ENCODE measurements around the gene MTA3.
A peak's percentile ranks its signal among the peaks of the same experiment; 100 is the strongest.
"Not testable (repeated sequence)": the region's sequence is repeated elsewhere in the genome, so short reads cannot be mapped to it uniquely, and the experiment has no call there.

Gene MTA3

GRCh38 chr2:42568401-42569115 is at the start of gene MTA3:
TSS of gene MTA3 (plus strand) at chr2:42568632. CDS start at chr2:42568746, 114 bp downstream.
- DNase-seq: peak; percentile 83

DNA sequence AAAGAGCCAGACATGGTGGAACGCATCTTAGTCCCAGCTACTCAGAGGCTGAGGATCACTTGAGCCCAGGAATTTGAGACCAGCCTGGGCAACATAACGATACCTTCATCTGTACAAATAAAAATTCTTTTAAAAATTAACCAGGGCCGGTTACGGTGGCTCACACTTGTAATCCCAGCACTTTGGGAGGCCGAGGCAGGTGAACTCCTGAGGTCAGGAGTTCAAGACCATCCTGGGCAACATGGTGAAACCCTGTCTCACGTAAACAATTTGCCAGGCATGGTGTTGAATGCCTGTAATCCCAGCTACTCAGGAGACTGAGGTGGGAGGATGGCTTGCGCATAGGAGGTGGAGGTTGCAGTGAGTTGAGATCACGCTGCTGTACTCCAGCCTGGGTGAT is 48.8 kb upstream of the MTA3 start:
- DNase-seq: no peak

DNA sequence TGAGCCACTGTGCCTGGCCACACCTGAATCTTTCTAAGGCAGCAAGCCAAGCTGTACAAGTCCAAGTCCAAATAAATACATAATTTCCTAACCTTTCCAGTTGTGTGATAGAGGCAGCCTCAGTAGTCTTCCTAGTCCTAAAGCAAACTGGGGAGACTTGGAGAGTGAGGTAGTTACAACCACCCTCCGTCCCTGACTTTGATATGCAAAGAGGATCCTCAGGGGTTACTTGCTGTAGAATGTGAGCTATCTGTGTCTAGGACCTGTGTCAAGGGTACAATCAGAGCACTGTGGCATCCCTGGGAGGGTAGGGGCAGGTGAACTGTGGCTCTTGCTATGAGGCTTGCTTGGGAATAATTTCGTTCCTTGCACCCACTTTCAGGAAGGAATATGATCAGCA is 46.4 kb upstream of the MTA3 start:
- DNase-seq: no peak

DNA sequence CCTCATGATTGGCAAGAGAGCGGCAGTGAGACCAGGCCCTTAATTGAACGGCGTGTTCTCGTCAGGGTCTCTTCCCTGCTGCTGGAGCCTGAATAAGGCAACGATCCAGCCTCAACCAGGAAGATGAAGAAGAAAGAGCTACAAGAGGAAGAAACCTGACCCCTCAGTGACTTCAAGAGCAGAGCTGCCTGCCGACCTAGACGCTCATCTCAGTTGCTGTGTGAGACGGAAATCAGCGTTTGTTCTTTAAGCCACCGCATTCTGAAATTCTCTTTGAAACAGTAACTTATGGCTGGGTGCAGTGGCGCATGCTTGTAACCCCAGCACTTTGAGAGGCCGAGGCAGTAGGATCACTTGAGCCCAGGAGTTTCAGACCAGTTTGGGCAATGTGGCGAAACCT is 45.1 kb upstream of the MTA3 start:
- DNase-seq: no peak

DNA sequence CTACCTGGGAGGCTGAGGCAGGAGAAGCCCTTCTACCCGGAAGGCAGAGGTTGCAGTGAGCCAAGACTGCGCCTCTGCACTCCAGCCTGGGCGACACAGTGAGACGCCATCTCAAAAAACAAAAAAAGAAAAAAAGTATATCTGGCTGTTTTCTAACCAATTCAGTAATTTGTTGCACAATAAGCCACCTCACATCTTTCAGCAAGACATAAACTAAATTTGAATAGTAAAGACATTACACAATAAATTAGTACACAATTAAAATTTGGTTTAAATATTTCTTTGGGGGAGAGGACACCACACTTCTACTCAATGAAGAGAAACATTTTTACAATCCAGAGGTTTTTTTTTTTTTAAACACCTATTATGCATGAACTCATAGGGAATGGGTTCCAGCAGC is 36.0 kb upstream of the MTA3 start:
- DNase-seq: no peak

DNA sequence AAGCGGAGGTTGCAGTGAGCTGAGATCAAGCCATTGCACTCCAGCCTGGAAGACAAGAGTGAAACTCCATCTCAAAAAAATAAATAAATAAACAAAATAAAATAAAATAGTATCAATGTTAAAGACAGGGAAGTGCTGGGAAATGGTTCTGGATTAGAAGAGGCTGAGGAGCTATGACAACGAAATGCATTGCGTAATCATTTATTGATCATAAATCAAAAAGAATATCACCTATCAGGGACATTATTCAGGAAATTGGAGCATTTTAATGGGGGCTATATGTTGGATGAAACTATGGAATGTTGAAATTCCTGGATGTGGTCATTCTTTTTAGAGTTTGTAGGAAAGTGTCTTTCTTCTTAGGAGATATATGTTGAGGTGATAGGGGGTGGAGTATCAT is 30.9 kb upstream of the MTA3 start:
- DNase-seq: no peak

DNA sequence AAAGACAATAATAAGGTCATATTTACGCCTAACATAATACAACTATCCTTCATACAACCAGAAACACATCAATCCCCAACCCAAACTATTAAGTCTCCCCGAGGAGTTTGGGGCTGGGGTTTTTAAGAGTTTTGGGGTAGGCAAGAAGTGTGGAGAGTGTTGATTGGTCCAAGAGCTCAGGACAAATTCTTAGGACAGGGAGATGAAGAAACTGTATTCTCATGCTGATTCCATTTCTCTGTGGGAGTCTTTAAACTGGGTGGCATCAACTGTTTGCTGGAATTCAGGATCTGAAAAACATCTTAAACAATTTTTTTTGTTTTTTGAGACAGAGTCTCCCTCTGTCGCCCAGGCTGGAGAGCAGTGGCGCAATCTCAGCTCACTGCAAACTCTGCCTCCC is 25.6 kb upstream of the MTA3 start:
- DNase-seq: no peak

GRCh38 chr2:42545023-42545721 is 23.3 kb upstream of the MTA3 start:
- DNase-seq: no peak

GRCh38 chr2:42545841-42546390 is 22.5 kb upstream of the MTA3 start:
- no peak for DNase-seq

GRCh38 chr2:42547014-42547413 is 21.4 kb upstream of the MTA3 start:
- no peak for DNase-seq

- DNase-seq: no peak
These were observed 20.8 kb upstream of the MTA3 start for GRCh38 chr2:42547446-42548295.

- no peak for DNase-seq
These were observed 17.6 kb upstream of the MTA3 start for GRCh38 chr2:42550870-42551269.

GRCh38 chr2:42554392-42554791 is 14.0 kb upstream of the MTA3 start:
- no peak for DNase-seq

DNA sequence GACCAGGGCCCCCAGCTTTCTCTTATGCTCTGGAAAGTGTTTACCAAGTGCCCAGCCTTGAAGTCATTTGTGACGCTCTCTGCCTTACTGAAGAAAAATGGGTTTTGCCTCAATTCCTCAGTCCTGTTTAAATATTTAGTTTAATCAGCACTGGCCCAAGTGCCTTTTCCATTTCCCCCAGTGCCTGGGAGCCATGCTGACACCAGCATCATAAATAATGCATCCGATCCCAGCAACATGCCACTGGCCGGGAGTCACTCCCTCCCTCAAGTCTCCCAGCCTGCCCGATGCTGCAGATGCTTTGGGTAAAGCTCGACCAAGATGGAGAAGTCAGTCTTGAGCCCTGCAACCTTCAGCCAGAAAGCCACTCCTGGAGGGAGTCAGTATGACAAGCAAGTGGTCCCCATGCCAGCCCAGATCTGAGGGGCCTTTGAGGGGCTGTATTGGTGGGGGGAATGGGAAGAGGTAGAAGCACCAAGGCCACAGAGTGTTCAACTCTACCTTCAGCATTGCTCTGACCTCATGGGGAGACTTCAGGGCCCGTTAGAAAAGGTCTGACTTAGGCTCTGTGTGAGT is 12.0 kb upstream of the MTA3 start:
- no peak for DNase-seq

DNA sequence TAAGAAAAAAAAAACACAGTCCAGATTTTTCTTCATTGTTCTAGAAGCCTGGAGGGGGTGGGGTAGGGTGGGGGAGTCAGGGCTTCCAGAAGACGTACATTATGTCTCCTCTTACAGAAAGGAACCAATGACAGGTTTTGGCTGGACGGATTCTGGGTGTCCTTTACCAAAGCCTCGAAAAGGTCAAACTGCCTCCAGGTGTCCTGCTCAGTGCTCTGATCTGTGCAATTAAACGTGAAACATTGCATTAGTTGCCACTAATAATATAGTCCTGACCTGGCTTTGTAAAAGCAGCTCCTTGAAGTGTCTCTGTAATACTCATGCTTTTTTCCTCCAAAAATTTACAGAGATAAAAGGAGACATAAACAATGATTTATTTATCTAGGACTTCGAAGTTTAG is 11.1 kb upstream of the MTA3 start:
- DNase-seq: no peak

DNA sequence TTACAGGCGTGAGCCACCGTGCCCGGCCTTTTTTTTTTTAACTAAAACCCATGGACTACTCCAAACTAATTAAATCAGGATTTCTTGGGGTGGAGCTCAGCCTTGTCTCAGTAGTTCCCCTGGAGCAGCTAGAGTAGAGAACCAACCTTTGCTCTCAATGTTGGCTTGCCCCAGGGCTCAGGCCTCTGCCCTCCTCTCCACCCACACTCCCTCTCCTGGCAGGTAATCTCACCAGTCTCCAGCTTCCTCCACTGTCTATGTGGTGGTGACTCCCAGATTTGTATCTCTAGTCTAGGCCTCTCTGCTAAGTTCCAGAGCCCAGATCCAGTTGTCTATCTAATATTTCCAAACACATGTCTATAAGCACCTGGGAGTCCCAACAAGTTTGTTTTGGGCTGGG is 9.6 kb upstream of the MTA3 start:
- DNase-seq: no peak

- not testable (repeated sequence) for DNase-seq
These were observed 8.3 kb upstream of the MTA3 start for GRCh38 chr2:42560133-42560532.

DNA sequence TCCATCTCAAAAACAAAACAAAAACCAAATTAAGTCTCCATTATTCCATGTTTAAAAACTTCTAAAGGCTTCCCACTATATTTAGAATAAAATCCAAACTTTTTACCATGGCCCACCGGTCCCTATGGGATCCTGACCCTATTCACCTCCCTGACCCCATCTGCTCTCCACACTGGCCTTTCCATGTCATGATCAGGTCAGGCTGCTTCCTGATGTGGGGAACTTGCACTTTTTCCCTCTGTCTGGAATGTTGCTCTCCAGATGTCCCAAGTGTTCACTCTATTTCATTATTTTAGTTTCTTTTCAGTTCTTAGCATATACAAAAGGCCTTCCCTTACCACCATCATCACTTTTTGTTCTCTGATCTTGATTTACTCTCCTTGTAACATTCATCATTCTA is 7.5 kb upstream of the MTA3 start:
- no peak for DNase-seq

DNA sequence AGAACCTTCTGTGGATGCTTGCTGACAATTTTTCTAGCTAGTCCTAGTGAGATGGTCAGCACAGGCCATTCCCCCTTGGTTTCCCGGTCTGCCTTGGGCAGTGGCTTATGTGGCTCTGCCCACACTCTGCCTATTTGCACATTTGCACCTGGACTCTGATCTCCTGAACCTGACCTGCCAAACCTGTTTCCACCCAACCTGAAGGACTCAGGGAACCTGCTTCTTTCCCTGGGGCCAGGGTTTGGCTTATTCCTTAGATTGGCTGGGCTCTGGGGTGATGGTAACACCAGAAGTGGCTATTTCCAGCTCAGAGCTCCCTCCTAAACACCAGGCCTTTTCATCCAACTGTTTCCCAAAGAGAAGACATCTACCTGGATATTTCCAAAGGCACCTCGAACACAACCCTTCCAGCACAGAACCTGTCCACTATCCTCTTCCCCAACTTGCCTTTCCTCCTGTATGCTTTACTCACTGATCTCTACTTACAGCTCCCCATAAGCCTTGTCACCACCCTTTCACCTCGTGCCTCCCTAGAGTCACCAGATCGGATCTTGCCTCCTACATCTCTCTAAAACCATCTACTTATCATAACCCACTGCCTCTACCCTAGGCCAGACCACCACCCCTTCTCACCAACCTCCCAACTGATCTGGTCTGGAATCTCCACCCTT is 5.8 kb upstream of the MTA3 start:
- DNase-seq: no peak

DNA sequence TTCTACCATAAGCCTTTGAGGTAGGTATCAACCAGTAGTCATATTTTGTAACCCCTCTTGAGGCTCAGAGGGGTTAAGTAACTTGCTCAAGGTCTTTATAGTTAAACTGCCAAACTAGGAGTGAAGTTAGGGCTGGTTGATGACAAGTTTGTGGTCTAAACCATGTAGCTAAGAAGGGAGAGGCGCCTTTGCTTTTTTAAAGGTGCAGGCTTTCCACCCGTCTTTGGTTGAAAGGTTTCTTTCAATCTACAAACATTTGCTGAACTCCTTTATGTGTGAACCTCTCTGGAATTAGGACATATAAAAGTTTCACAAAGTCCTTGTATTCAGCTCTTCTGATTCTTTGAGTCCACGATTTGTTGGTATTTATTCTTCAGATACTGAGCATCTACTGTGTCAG is 2.4 kb upstream of the MTA3 start:
- DNase-seq: no peak

DNA sequence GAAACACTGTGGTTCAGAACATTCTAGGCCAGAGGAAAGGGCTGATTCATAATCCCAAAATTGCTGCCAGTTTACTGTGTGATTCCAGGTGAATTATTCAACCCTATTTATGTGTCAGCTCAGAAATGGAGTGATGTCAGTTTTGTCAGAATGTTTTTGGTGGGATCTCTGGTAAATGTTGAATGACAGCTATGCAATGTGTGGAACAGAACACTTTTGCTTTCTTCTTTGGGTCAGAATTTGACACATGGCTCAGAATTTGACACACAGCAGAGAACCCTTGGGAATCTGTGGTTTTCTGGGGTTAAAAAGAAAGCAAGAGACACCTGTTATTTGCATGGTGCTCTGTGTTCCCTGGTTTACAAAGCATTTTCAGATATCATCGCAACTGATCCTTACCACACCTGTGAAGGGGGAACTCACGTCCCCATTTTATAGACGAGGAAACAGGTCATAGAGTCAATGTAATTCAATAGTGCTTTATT is 1.6 kb upstream of the MTA3 start:
- no peak for DNase-seq

- DNase-seq: no peak
These were observed 1.1 kb upstream of the MTA3 start for GRCh38 chr2:42567364-42567763.
